Chondrocyte (in vitro differentiated cells): ENCODE measurements around the gene MPC2. TPM values are rescaled to one million over a fixed set of nuclear protein-coding genes. Genes with fewer than 3 reads are reported as not detected.

ENCODE experiments used
- DNase-seq: peaks from one replicate; pipeline ENCODE4 v3.0.0; 2021; ENCODE audit warnings: mixed read lengths, low spot score
- H3K27ac Mint-ChIP-seq: one replicate; pipeline ENCODE4 v1.8.0; 2021; ENCODE audit warnings: mild to moderate bottlenecking, moderate library complexity, mixed read lengths; ENCODE audit not compliant: unreplicated experiment
- H3K27me3 Mint-ChIP-seq: 2 replicates; pipeline ENCODE4 v1.8.0; 2021; ENCODE audit warnings: low read depth, mixed read lengths
- H3K36me3 Mint-ChIP-seq: 2 replicates; pipeline ENCODE4 v1.8.0; 2021; ENCODE audit warnings: low read depth, mixed read lengths
- H3K4me1 Mint-ChIP-seq: 2 replicates; pipeline ENCODE4 v1.8.0; 2021; ENCODE audit warnings: low read depth, mild to moderate bottlenecking, mixed read lengths
- H3K4me3 Mint-ChIP-seq: one replicate; pipeline ENCODE4 v1.8.0; 2021; ENCODE audit warnings: mild to moderate bottlenecking, moderate library complexity, mixed read lengths; ENCODE audit not compliant: unreplicated experiment
- H3K9me3 Mint-ChIP-seq: 2 replicates; pipeline ENCODE4 v1.8.0; 2021; ENCODE audit warnings: low read depth, mixed read lengths
- total RNA-seq: library from RNA; stranded (reverse); gene quantifications from 3 replicates; pipeline ENCODE4 v1.2.1, GENCODE V29; 2021
- TF ChIP-seq, protein P1 (sequence below): fragments of 200-600 bp; sonication (generic); IDR thresholded peaks from 2 replicates; pipeline ENCODE4 v1.5.0; 2021; ENCODE audit warnings: antibody characterized with exemption, mild to moderate bottlenecking, moderate library complexity

The MPC2 gene
- total RNA-seq, 1 donor from 2014 or later, result 50.4 TPM

DNA sequence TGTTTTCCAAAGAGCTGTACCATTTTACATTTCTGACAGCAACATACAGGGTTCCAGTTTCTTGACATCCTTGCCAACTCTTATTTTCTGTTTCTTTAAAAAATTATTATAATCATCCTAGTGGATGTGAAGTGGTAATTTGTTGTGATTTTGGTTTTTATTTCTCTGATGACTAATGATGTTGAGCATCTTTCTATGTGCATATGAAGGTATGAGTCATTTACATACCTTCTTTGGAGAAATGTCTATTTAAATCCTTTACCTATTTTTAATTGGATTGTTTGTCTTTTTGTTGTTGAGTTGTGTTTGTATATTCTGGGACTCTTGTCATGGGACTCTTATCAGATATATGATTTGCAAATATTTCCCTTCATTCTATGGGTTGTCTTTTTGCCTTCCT lies 20.8 kb upstream of the MPC2 start:
- no peaks in the 10 kb centered on the region for H3K4me1 Mint-ChIP-seq
- no peak overlapping the region for H3K27ac Mint-ChIP-seq
- peaks cover 17% of the 10 kb centered on the region for H3K36me3 Mint-ChIP-seq
- peaks cover 3% of the 10 kb centered on the region for H3K9me3 Mint-ChIP-seq
- H3K4me3 Mint-ChIP-seq, result no peak overlapping the region
- TF ChIP-seq, protein P1, sequence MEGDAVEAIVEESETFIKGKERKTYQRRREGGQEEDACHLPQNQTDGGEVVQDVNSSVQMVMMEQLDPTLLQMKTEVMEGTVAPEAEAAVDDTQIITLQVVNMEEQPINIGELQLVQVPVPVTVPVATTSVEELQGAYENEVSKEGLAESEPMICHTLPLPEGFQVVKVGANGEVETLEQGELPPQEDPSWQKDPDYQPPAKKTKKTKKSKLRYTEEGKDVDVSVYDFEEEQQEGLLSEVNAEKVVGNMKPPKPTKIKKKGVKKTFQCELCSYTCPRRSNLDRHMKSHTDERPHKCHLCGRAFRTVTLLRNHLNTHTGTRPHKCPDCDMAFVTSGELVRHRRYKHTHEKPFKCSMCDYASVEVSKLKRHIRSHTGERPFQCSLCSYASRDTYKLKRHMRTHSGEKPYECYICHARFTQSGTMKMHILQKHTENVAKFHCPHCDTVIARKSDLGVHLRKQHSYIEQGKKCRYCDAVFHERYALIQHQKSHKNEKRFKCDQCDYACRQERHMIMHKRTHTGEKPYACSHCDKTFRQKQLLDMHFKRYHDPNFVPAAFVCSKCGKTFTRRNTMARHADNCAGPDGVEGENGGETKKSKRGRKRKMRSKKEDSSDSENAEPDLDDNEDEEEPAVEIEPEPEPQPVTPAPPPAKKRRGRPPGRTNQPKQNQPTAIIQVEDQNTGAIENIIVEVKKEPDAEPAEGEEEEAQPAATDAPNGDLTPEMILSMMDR, result no peak
- no peak for DNase-seq
- no peaks in the 10 kb centered on the region for H3K27me3 Mint-ChIP-seq

GRCh38 chr1:167955915-167956314 lies 19.0 kb upstream of the MPC2 start:
- no peak for DNase-seq
- no peak overlapping the region for H3K4me3 Mint-ChIP-seq
- no peak overlapping the region for H3K27ac Mint-ChIP-seq
- H3K9me3 Mint-ChIP-seq, result peaks cover 3% of the 10 kb centered on the region
- H3K4me1 Mint-ChIP-seq, result peaks cover 6% of the 10 kb centered on the region
- H3K36me3 Mint-ChIP-seq, result peaks cover 19% of the 10 kb centered on the region
- no peaks in the 10 kb centered on the region for H3K27me3 Mint-ChIP-seq
- TF ChIP-seq, protein P1, result no peak

GRCh38 chr1:167950569-167950968 lies 13.7 kb upstream of the MPC2 start:
- TF ChIP-seq, protein P1, result no peak
- Mint-ChIP-seq H3K4me3 (no peak overlapping the region), H3K4me1 (peaks cover 29% of the 10 kb centered on the region), H3K27ac (no peak overlapping the region), H3K27me3 (no peaks in the 10 kb centered on the region), H3K36me3 (peaks cover 17% of the 10 kb centered on the region), H3K9me3 (no peaks in the 10 kb centered on the region)
- DNase-seq, result no peak

- Mint-ChIP-seq H3K9me3 (no peaks in the 10 kb centered on the region), H3K4me3 (no peak overlapping the region), H3K36me3 (peaks cover 11% of the 10 kb centered on the region), H3K4me1 (peaks cover 29% of the 10 kb centered on the region), H3K27ac (no peak overlapping the region), H3K27me3 (no peaks in the 10 kb centered on the region)
- no peak for DNase-seq
- TF ChIP-seq, protein P1, result no peak
Measured at GRCh38 chr1:167949785-167950184, 12.9 kb upstream of the MPC2 start.

DNA sequence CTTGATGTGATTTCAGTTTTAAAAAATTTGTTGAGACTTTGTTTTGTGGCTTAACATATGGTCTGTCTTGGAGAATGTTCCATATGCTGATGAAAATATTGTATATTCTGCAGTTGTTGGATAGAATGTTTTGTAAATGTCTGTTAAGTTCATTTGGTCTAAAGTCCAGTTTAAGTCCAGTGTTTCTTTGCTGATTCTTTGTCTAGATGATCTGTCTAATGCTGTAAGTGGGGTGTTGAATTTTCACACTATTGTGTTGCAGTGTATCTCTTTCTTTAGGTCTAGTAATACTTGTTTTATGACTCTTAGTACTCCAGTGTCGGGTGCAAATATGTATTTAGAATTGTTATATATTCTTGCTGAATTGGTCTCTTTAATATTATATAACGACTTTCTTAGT lies 10.9 kb upstream of the MPC2 start:
- DNase-seq, result no peak
- H3K9me3 Mint-ChIP-seq, result no peaks in the 10 kb centered on the region
- H3K36me3 Mint-ChIP-seq, result peaks cover 7% of the 10 kb centered on the region
- H3K4me3 Mint-ChIP-seq, result no peak overlapping the region
- peaks cover 29% of the 10 kb centered on the region for H3K4me1 Mint-ChIP-seq
- H3K27me3 Mint-ChIP-seq, result no peaks in the 10 kb centered on the region
- H3K27ac Mint-ChIP-seq, result no peak overlapping the region
- TF ChIP-seq, protein P1, result no peak
